H1 (cell line): ENCODE measurements around the gene PRG3. TPM values are rescaled to one million over a fixed set of nuclear protein-coding genes. Genes with fewer than 3 reads are reported as not detected.

Experiments
- SP4 ChIP-seq: IDR thresholded peaks from 2 replicates; pipeline ENCODE4 v1.6.1; 2012; ENCODE audit warnings: low read length, inconsistent platforms
- TAF7 ChIP-seq: optimal IDR thresholded peaks from 2 replicates; pipeline ENCODE3; 2011; ENCODE audit warnings: low read depth, mild to moderate bottlenecking, inconsistent platforms, low read length, moderate library complexity, borderline replicate concordance
- polyA plus RNA-seq, 7 experiments: library from polyadenylated mRNA; depleted of rRNA in 3 of 7; stranded (reverse) in 5 of 7; unstranded in 2 of 7; fragments of >200 nt in 5 of 7; fragments of 200-250 nt in 2 of 7; gene quantifications; 1 replicate in 5 of 7; 2 replicates in 1 of 7; 4 replicates in 1 of 7; pipeline versions ENCODE4 v1.2.1 to v1.2.3, GENCODE V29; 2011 to 2013; ENCODE audit warnings: missing spikeins in 2 of 7, mixed read lengths in 2 of 7
- total RNA-seq: library from RNA; stranded (reverse); fragmentation: NEBNext Ultra II Directional; extraction: Animal tissue kit (Norgen Biotek cat#: 25700); gene quantifications from 2 replicates; pipeline ENCODE4 v1.2.1, GENCODE V29; 2021

PRG3 gene
- total and polyA plus RNA-seq, 2 of the 8 experiments (the other 6 are each of a cell fraction or from before 2014, with no cell fraction given): not detected

GRCh38 chr11:57336111-57336666 is 44.8 kb downstream of the PRG3 start (continued):
- no peak for TF ChIP-seq TAF7
- no peak for TF ChIP-seq SP4
